ENCODE data around the gene SNRPB.
A peak's percentile ranks its signal among the peaks of the same experiment; 100 is the strongest.

Gene SNRPB

DNA sequence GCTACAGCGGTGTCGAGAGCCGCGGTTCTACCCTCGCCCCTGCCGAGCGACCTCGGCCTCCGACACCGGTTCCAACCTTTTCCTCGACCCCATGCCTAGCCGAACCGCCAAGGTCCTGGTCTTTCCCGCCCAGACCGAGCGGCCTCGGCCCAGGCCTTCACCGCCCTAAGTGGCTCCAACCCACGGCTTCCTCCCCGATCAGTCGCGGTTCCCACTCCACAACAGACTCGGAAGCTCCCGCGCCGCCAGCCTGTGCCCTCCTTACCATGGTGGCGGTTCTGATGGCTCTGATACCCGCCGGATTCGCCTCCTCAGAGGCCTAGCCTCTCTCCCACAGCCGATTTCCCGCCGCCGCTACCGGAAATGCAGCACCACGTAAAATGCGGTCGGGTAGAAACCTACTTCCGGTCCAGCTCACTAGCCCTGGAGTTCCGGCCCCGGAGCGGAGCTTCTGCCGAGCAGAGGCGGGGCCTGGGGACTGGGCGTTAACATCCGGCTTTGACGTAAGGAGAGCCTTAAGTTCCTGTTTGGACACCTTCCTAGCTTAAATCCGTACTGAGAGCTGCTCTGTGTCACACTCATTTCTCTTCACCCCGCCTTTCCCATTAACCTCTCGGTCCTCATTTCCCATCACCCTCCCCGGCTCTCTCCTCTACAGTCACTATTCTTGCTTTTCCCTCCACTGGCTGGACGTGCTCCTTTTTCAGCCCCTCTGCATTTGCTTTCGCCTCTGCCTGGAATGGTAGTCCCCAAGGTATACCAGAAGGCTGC lies at the start of gene SNRPB:
Gene SNRPB, minus strand, starts transcription at position 367 of the 771 bp plus-strand sequence. Its CDS starts 99 bp downstream, at position 268.
- peak within 1 kb of the TSS; percentile 75 for H3K4me3 ChIP-seq (ENCODE audit: control insufficient read depth, low read depth, low read length)
- peak; percentile 99 for DNase-seq (ENCODE audit: low read depth)
- TF ChIP-seq, protein P1, sequence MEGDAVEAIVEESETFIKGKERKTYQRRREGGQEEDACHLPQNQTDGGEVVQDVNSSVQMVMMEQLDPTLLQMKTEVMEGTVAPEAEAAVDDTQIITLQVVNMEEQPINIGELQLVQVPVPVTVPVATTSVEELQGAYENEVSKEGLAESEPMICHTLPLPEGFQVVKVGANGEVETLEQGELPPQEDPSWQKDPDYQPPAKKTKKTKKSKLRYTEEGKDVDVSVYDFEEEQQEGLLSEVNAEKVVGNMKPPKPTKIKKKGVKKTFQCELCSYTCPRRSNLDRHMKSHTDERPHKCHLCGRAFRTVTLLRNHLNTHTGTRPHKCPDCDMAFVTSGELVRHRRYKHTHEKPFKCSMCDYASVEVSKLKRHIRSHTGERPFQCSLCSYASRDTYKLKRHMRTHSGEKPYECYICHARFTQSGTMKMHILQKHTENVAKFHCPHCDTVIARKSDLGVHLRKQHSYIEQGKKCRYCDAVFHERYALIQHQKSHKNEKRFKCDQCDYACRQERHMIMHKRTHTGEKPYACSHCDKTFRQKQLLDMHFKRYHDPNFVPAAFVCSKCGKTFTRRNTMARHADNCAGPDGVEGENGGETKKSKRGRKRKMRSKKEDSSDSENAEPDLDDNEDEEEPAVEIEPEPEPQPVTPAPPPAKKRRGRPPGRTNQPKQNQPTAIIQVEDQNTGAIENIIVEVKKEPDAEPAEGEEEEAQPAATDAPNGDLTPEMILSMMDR (conservative IDR thresholded peaks at IDR 0.05; ENCODE audit: control insufficient read depth, insufficient read depth, low read depth, low read length): no peak

DNA sequence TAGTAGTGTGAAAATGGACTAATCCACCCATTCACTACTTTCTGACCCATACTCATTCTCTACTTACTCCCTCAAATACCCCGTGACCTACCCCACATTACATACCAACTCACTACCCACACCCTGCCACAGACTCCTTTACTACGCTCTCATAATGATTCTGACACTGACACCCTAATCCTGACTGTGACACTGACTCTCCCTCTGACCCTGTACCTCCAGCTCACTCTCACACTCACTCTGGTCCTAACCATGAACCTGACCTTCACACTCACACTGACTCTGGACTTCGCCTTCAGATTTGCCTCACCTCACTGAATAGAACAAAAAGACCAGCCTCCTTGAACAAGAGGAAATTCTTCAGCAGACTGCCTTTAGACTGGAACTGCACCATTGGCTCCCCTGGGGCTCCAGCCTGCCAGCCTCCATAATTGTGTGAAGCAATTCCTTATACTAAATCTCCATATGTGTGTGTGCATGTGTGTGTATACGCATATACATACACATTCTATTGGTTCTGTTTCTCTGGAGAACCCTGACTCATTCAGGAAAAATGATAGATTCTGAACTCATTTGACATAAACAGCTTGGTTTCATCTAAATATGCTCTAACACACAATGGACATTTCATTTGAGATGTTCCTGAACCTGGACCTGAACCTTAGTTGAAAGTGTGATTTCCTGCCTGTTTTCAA lies 48.7 kb upstream of the SNRPB start:
- DNase-seq (ENCODE audit: low read depth): peak; percentile 58
- H3K4me3 ChIP-seq (ENCODE audit: control insufficient read depth, low read depth, low read length): no peak overlapping the region
- TF ChIP-seq, protein P1 (conservative IDR thresholded peaks at IDR 0.05; ENCODE audit: control insufficient read depth, insufficient read depth, low read depth, low read length): no peak

DNA sequence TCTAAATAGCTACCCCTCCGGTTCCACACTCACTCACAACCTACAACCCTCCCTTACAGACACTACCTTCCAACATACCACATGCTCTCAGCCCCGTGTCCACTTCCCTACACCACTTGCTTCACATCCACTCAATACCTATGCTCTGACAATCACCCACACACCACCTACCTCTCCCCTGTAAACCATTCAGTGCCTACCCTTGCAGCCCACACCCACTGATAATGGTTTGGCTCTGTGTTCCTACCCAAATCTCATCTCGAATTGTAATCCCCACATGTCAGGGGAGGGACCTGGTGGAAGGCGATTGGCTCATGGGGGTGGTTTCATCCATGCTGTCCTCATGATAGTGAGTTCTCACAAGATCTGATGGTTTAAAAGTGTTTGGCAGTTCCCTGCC lies 48.0 kb upstream of the SNRPB start:
- H3K4me3 ChIP-seq (ENCODE audit: control insufficient read depth, low read depth, low read length): no peak overlapping the region
- TF ChIP-seq, protein P1 (conservative IDR thresholded peaks at IDR 0.05; ENCODE audit: control insufficient read depth, insufficient read depth, low read depth, low read length): no peak
- no peak for DNase-seq (ENCODE audit: low read depth)

DNA sequence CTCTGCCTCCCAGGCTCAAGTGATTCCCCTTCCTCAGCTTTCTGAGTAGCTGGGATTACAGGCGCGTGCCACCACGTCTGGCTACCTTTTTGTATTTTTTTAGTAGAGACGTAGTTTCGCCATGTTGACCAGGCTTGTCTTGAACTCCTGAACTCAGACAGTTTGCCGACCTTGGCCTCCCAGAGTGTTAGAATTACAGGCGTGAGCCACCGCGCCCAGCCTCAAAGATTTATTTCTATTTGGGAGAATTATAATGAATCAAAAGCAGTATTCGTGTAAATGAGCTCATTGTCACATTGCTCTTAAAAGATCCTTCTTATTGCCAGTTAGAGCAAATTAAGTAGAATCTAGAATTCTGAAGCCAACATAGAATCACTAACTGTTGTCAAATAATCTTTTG lies 47.5 kb upstream of the SNRPB start:
- TF ChIP-seq, protein P1 (conservative IDR thresholded peaks at IDR 0.05; ENCODE audit: control insufficient read depth, insufficient read depth, low read depth, low read length): no peak
- no peak for DNase-seq (ENCODE audit: low read depth)
- no peak overlapping the region for H3K4me3 ChIP-seq (ENCODE audit: control insufficient read depth, low read depth, low read length)

DNA sequence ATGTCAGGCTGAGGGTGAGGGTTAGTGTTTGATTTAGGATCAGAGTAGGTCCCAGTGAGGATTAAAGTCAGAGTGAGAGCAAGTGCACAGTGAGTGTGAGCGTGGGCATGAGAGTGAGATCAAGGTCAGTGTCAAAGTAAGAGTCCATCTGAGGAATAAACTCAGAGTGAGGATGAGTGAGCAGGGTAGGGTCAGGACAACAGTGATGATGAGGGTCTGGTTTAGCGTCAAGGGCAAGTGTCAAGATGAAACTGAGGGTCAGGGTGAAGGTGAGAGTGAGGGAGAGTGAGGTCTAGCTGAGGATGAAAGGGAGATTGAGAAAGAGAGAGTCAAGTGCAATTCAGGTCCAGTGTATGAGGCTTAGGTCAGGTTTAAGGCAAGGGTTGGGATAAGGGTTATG lies 45.8 kb upstream of the SNRPB start:
- TF ChIP-seq, protein P1 (conservative IDR thresholded peaks at IDR 0.05; ENCODE audit: control insufficient read depth, insufficient read depth, low read depth, low read length): no peak
- DNase-seq (ENCODE audit: low read depth): no peak
- H3K4me3 ChIP-seq (ENCODE audit: control insufficient read depth, low read depth, low read length): no peak overlapping the region

DNA sequence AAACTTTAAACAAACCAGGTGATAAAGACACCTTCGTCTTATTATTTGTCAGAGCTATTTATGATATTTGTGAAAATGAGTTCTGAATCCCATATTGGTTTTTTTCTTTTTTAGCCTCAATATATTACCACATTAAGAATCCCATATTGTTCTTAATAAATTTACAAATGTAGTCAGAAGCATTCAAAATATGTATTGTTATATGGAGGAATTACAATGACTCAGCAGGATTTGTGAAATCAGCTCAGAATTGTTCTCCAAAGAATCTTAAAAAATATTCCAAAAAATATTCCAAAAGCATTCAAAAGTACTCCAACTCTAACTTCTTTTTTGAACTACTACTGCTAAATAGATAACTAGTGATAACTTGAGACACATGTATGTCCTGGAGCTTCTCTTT lies 44.6 kb upstream of the SNRPB start:
- TF ChIP-seq, protein P1 (conservative IDR thresholded peaks at IDR 0.05; ENCODE audit: control insufficient read depth, insufficient read depth, low read depth, low read length): no peak
- H3K4me3 ChIP-seq (ENCODE audit: control insufficient read depth, low read depth, low read length): no peak overlapping the region
- no peak for DNase-seq (ENCODE audit: low read depth)

Measured in fibroblast of mammary gland (primary cell).